Measurements from ENCODE around the gene MX1. TPM values are rescaled to one million over a fixed set of nuclear protein-coding genes. Genes with fewer than 3 reads are reported as not detected.

Gene MX1
- total RNA-seq, 1 experiment from 2014 or later, result 1.2 TPM

GRCh38 chr21:41481191-41481590 is 55.2 kb downstream of the MX1 start:
- Histone ChIP-seq H3K9me3 (ENCODE audit: low read depth, low read length, poor library complexity, severe bottlenecking) (no peaks in the 10 kb centered on the region), H3K36me3 (ENCODE audit: insufficient read depth, low read length, poor library complexity, severe bottlenecking) (no peaks in the 10 kb centered on the region), H3K4me1 (ENCODE audit: insufficient read depth, low read length, poor library complexity, severe bottlenecking) (no peaks in the 10 kb centered on the region), H3K4me3 (ENCODE audit: low read depth, low read length, poor library complexity, severe bottlenecking) (no peak overlapping the region), H3K27me3 (replicated peaks; ENCODE audit: insufficient read depth, low read depth, low read length, poor library complexity) (peaks cover 6% of the 10 kb centered on the region), H3K27ac (ENCODE audit: low read depth, low read length, poor library complexity, severe bottlenecking) (no peak overlapping the region)
- BruUV-seq (replicated peaks), result no TSS peak
- POLR2A ChIA-PET (ENCODE audit: low non-redundant PET), result no interaction called here
- CTCF ChIA-PET, result no interaction called here
- no peak for DNase-seq (ENCODE audit: low spot score)
- intact Hi-C loops (cut with micrococcal nuclease; ENCODE audit: unreplicated experiment), result no loop called here
- TF ChIP-seq CTCF (conservative IDR thresholded peaks at IDR 0.05; ENCODE audit: low read depth, low read length) (no peak), EZH2 (IDR thresholded peaks at IDR 0.05; ENCODE audit: borderline replicate concordance, low read depth, low read length, poor library complexity, severe bottlenecking) (no peak)

GRCh38 chr21:41482301-41482700 is 56.3 kb downstream of the MX1 start:
- H3K9me3 ChIP-seq (ENCODE audit: low read depth, low read length, poor library complexity, severe bottlenecking), result no peaks in the 10 kb centered on the region
- POLR2A ChIA-PET (ENCODE audit: low non-redundant PET), result no interaction called here
- no peak for DNase-seq (ENCODE audit: low spot score)
- CTCF ChIA-PET, result no interaction called here
- no TSS peak for BruUV-seq (replicated peaks)
- H3K4me3 ChIP-seq (ENCODE audit: low read depth, low read length, poor library complexity, severe bottlenecking), result no peak overlapping the region
- H3K27me3 ChIP-seq (replicated peaks; ENCODE audit: insufficient read depth, low read depth, low read length, poor library complexity), result peaks cover 6% of the 10 kb centered on the region
- intact Hi-C loops (cut with micrococcal nuclease; ENCODE audit: unreplicated experiment), result no loop called here
- no peak for TF ChIP-seq EZH2 (IDR thresholded peaks at IDR 0.05; ENCODE audit: borderline replicate concordance, low read depth, low read length, poor library complexity, severe bottlenecking)
- no peak for TF ChIP-seq CTCF (conservative IDR thresholded peaks at IDR 0.05; ENCODE audit: low read depth, low read length)
- H3K36me3 ChIP-seq (ENCODE audit: insufficient read depth, low read length, poor library complexity, severe bottlenecking), result no peaks in the 10 kb centered on the region
- H3K27ac ChIP-seq (ENCODE audit: low read depth, low read length, poor library complexity, severe bottlenecking), result no peak overlapping the region
- H3K4me1 ChIP-seq (ENCODE audit: insufficient read depth, low read length, poor library complexity, severe bottlenecking), result no peaks in the 10 kb centered on the region

DNA sequence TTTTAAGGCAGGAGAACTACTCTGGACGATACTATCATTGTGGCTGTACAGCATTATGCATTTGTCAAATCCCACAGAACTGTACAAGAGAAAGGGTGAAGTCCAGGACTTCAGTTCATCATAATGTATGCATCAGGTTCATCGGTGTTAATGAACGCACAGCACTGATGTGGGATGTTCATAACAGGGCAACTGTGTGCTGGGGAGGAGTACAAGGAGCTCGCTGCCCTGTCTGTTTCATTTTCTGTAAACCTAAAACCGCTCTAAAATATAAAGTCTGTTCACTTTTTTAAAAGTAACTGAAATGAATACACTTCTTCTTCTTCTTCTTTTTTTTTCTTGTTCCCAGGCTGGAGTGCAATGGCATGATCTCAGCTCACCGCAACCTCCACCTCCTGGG is 56.9 kb downstream of the MX1 start:
- CTCF ChIA-PET, result no interaction called here
- Histone ChIP-seq H3K9me3 (ENCODE audit: low read depth, low read length, poor library complexity, severe bottlenecking) (no peaks in the 10 kb centered on the region), H3K4me1 (ENCODE audit: insufficient read depth, low read length, poor library complexity, severe bottlenecking) (no peaks in the 10 kb centered on the region), H3K27me3 (replicated peaks; ENCODE audit: insufficient read depth, low read depth, low read length, poor library complexity) (peaks cover 6% of the 10 kb centered on the region), H3K4me3 (ENCODE audit: low read depth, low read length, poor library complexity, severe bottlenecking) (no peak overlapping the region), H3K36me3 (ENCODE audit: insufficient read depth, low read length, poor library complexity, severe bottlenecking) (no peaks in the 10 kb centered on the region), H3K27ac (ENCODE audit: low read depth, low read length, poor library complexity, severe bottlenecking) (no peak overlapping the region)
- TF ChIP-seq CTCF (conservative IDR thresholded peaks at IDR 0.05; ENCODE audit: low read depth, low read length), result no peak
- no peak for DNase-seq (ENCODE audit: low spot score)
- intact Hi-C loops (cut with micrococcal nuclease; ENCODE audit: unreplicated experiment), result no loop called here
- BruUV-seq (replicated peaks), result no TSS peak
- POLR2A ChIA-PET (ENCODE audit: low non-redundant PET), result interaction anchor here (0.6 kb wide), 1 partner anchor 105 kb away, joined by 6 read pairs; no protein-coding TSS in a partner anchor
